K562 (cell line): ENCODE measurements around the gene CAPN12. TPM values are rescaled to one million over a fixed set of nuclear protein-coding genes. Genes with fewer than 3 reads are reported as not detected.

Source experiments
- ATAC-seq: fragments of 200-7000 bp; cut with Tn5 transposase; 3 replicates; pipeline ENCODE4 v1.9.1; 2020; ENCODE audit warnings: moderate library complexity
- BruUV-seq: library from RNA; stranded (reverse); fragments of 400-500 nt; replicated peaks from 2 replicates; lab custom pipeline; 2021; lab: Mats Ljungman, UMichigan
- CTCF ChIA-PET: fragments of 300-600 bp; formaldehyde crosslinking; extraction: SDS; loops from one replicate; lab custom pipeline; 2021; ENCODE audit warnings: low intra/inter-chr PET ratio; lab: Yijun Ruan, JAX
- POLR2A ChIA-PET: fragments of 300-600, 350-650 bp; sonication (Branson Sonifier 250); formaldehyde crosslinking; extraction: SDS; loops from one replicate; lab custom pipeline; 2021; ENCODE audit warnings: antibody characterized with exemption, inconsistent platforms; lab: Yijun Ruan, JAX
- DNase-seq, 4 experiments: peaks; one replicate each; pipeline versions ENCODE4 v3.0.0 to v3.0.0-alpha.2; 2011 to 2018; ENCODE audit warnings: low spot score in 3 of 4, mixed read lengths in 3 of 4; ENCODE audit errors: extremely low read depth in 1 of 4
- FAIRE-seq: peaks from 2 replicates; lab custom pipeline; 2011; peaks lifted over from hg19 to GRCh38; lab: Jason Lieb, UNC
- H2AFZ ChIP-seq: 2 replicates; pipeline ENCODE4 v1.6.0; 2011; ENCODE audit warnings: low read depth, low read length, control low read depth, inconsistent platforms
- H3K27ac ChIP-seq: fragments of 200-600 bp; 3 replicates; pipeline ENCODE4 v1.8.0; 2011; ENCODE audit warnings: low read depth, mild to moderate bottlenecking, control low read depth, inconsistent platforms, low read length, moderate library complexity, mixed read lengths; ENCODE audit errors: extremely low read depth
- H3K27me3 ChIP-seq, 2 experiments: fragments of 300-600 bp in 1 of 2; 2 replicates in 1 of 2; 3 replicates in 1 of 2; pipeline versions ENCODE4 v1.6.0 to v1.8.0; 2011; ENCODE audit warnings: inconsistent platforms in 2 of 2, low read length in 2 of 2, mild to moderate bottlenecking in 1 of 2, mixed read lengths in 1 of 2, moderate library complexity in 1 of 2; ENCODE audit not compliant: control insufficient read depth in 2 of 2, insufficient read depth in 2 of 2
- H3K36me3 ChIP-seq: fragments of 300-600 bp; 3 replicates; pipeline ENCODE4 v1.8.0; 2011; ENCODE audit warnings: mild to moderate bottlenecking, low read length, inconsistent platforms; ENCODE audit not compliant: control insufficient read depth, insufficient read depth
- H3K4me1 ChIP-seq, 2 experiments: fragments of 200-600 bp in 1 of 2; replicated peaks in 1 of 2; 2 replicates in 1 of 2; 3 replicates in 1 of 2; pipeline versions ENCODE4 v1.5.1 to v1.8.0; 2011; ENCODE audit warnings: inconsistent platforms in 2 of 2, low read length in 2 of 2, mild to moderate bottlenecking in 1 of 2, mixed read lengths in 1 of 2, moderate library complexity in 1 of 2; ENCODE audit not compliant: control insufficient read depth in 2 of 2, insufficient read depth in 2 of 2
- H3K4me2 ChIP-seq: 2 replicates; pipeline ENCODE4 v1.6.1; 2011; ENCODE audit warnings: low read length, control low read depth, inconsistent platforms, mixed read lengths; ENCODE audit not compliant: insufficient read depth
- H3K4me3 ChIP-seq: fragments of 200-600 bp; sonication (generic), shearing (Covaris generic); 2 replicates; pipeline ENCODE4 v1.5.1; 2016; ENCODE audit warnings: control low read depth, inconsistent platforms
- H3K79me2 ChIP-seq: fragments of 200-600 bp; 3 replicates; pipeline ENCODE4 v1.8.0; 2011; ENCODE audit warnings: low read length, inconsistent platforms; ENCODE audit not compliant: control insufficient read depth, insufficient read depth
- H3K9ac ChIP-seq, 2 experiments: 2 replicates each; pipeline versions ENCODE4 v1.6.0 to v1.6.1; 2011; ENCODE audit warnings: low read depth in 2 of 2, low read length in 2 of 2, control low read depth in 1 of 2, inconsistent platforms in 1 of 2, mild to moderate bottlenecking in 1 of 2, mixed read lengths in 1 of 2; ENCODE audit not compliant: insufficient read depth in 1 of 2
- H3K9me1 ChIP-seq: one replicate; pipeline ENCODE4 v1.6.0; 2011; ENCODE audit warnings: inconsistent platforms, mild to moderate bottlenecking, low read length, moderate library complexity; ENCODE audit not compliant: control insufficient read depth, insufficient read depth
- H3K9me3 ChIP-seq: replicated peaks from 2 replicates; pipeline ENCODE4 v1.5.1; 2011; ENCODE audit warnings: low read depth, low read length, inconsistent platforms; ENCODE audit not compliant: control insufficient read depth, insufficient read depth
- H4K20me1 ChIP-seq: replicated peaks from 2 replicates; pipeline ENCODE4 v1.6.1; 2011; ENCODE audit warnings: low read length, inconsistent platforms, mixed read lengths; ENCODE audit not compliant: control insufficient read depth, insufficient read depth
- BRD9 ChIP-seq: fragments of 450-650 bp; IDR thresholded peaks from 2 replicates; pipeline ENCODE4 v1.6.1; 2018; ENCODE audit warnings: low read depth; ENCODE audit not compliant: partially characterized antibody
- HEY1 ChIP-seq: fragments of 250-450 bp; sonication (Bioruptor Pico); IDR thresholded peaks from 2 replicates; pipeline ENCODE4 v1.5.0; 2020; ENCODE audit warnings: mild to moderate bottlenecking, moderate library complexity, borderline replicate concordance
- HMGN3 ChIP-seq: IDR thresholded peaks from 2 replicates; pipeline ENCODE4 v1.6.1; 2011; ENCODE audit warnings: borderline replicate concordance, low read depth, mild to moderate bottlenecking, mixed read lengths, low read length; ENCODE audit not compliant: insufficient read length; ENCODE audit errors: extremely low read depth
- LARP7 ChIP-seq: fragments of 450-650 bp; IDR thresholded peaks from 2 replicates; pipeline ENCODE4 v1.6.1; 2016
- MECOM ChIP-seq: fragments of 250-450 bp; sonication (Bioruptor Pico); IDR thresholded peaks from 2 replicates; pipeline ENCODE4 v1.8.0; 2022; ENCODE audit warnings: inconsistent platforms
- PCBP2 ChIP-seq: fragments of 200-400 bp; formaldehyde crosslinking; IDR thresholded peaks from 2 replicates; pipeline ENCODE4 v1.6.1; 2018; ENCODE audit warnings: low read length, low read depth, mild to moderate bottlenecking, moderate library complexity; ENCODE audit not compliant: poor library complexity, severe bottlenecking
- POLR2A ChIP-seq: fragments of 450-650 bp; conservative IDR thresholded peaks from 2 replicates; pipeline ENCODE4 v1.6.1; 2016
- PTBP1 ChIP-seq: fragments of 200-400 bp; formaldehyde crosslinking; IDR thresholded peaks from 2 replicates; pipeline ENCODE4 v1.6.1; 2017; ENCODE audit warnings: low read depth, low read length
- RBM39 ChIP-seq: fragments of 200-400 bp; formaldehyde crosslinking; optimal IDR thresholded peaks from 2 replicates; pipeline ENCODE3; 2018; ENCODE audit warnings: low read depth, low read length
- SMAD1 ChIP-seq: fragments of 150-350 bp; IDR thresholded peaks from 2 replicates; pipeline ENCODE4 v1.6.1; 2014; ENCODE audit warnings: low read length, low read depth; ENCODE audit not compliant: partially characterized antibody
- TFAM ChIP-seq: fragments of 250-450 bp; sonication (Bioruptor Pico); conservative IDR thresholded peaks from 2 replicates; pipeline ENCODE4 v1.5.0; 2021; ENCODE audit warnings: mild to moderate bottlenecking, moderate library complexity
- ZNF232 ChIP-seq: sonication (generic); formaldehyde crosslinking; IDR thresholded peaks from 2 replicates; pipeline ENCODE4 v1.8.0; 2022; ENCODE audit warnings: mild to moderate bottlenecking, missing genetic modification reagents
- ZNF766 ChIP-seq: fragments of 200-800 bp; sonication (Bioruptor generic); conservative IDR thresholded peaks from 2 replicates; pipeline ENCODE4 v1.6.1; 2016; ENCODE audit warnings: missing genetic modification characterization, missing compliant biosample characterization
- WGBS: fragments of 100-300 bp; shearing (Covaris generic); methylation state at CpG from one replicate; pipeline ENCODE4 v1.1.6; 2016; ENCODE audit warnings: low coverage, mixed read lengths; ENCODE audit not compliant: insufficient coverage; ENCODE audit errors: missing lambda C conversion rate; 5-methylcytosine and 5-hydroxymethylcytosine counted together
- in situ Hi-C: fragments of 300-500 bp; cut with MboI; formaldehyde crosslinking; loops from 4 replicates; pipeline ENCODE4 v1.15.0; 2018; ENCODE audit warnings: inconsistent platforms, mixed read lengths
- intact Hi-C: fragments of 100-400 bp; cut with micrococcal nuclease; formaldehyde crosslinking; loops from 2 replicates; pipeline ENCODE4 v1.14.2; 2022
- polyA plus RNA-seq, 8 experiments: library from polyadenylated mRNA; depleted of rRNA in 4 of 8; stranded (reverse) in 5 of 8; unstranded in 3 of 8; fragments of >200 nt; fragmentation: Nextera tagmentation in 2 of 8; fragmentation: Illumina TruSeq in 1 of 8; extraction: Ambion mirVana in 2 of 8; extraction: Trizol in 1 of 8; gene quantifications; 2 replicates each; pipeline versions ENCODE4 v1.2.1 to v1.2.3, GENCODE V29; 2011 to 2014; ENCODE audit warnings: inconsistent platforms in 1 of 8, missing spikeins in 1 of 8
- total RNA-seq, 7 experiments: library from RNA; depleted of rRNA in 6 of 7; stranded (reverse); fragments of >200 nt in 6 of 7; fragmentation: Illumina TruSeq in 2 of 7; extraction: Trizol in 2 of 7; gene quantifications; 2 replicates each; pipeline versions ENCODE4 v1.2.1 to v1.2.3, GENCODE V29; 2011 to 2021; ENCODE audit warnings: low replicate concordance in 1 of 7
- TF ChIP-seq, protein P1 (sequence below): sonication (generic); formaldehyde crosslinking; IDR thresholded peaks from 2 replicates; pipeline ENCODE4 v1.8.0; 2022; ENCODE audit warnings: missing genetic modification reagents, mild to moderate bottlenecking, moderate library complexity, borderline replicate concordance
- TF ChIP-seq, protein P2 (sequence below): fragments of 450-650 bp; formaldehyde crosslinking; IDR thresholded peaks from 2 replicates; pipeline ENCODE4 v1.4.0; 2020; ENCODE audit warnings: mild to moderate bottlenecking
- TF ChIP-seq, protein P3 (sequence below): fragments of 250-450 bp; sonication (Bioruptor Pico); IDR thresholded peaks from 2 replicates; pipeline ENCODE4 v1.5.0; 2020; ENCODE audit warnings: mild to moderate bottlenecking

CAPN12 gene
- total and polyA plus RNA-seq, 9 of the 15 experiments (the other 6 are each of a cell fraction or from before 2014, with no cell fraction given), result 0.83 to 7.0 (median 1.6) TPM

DNA sequence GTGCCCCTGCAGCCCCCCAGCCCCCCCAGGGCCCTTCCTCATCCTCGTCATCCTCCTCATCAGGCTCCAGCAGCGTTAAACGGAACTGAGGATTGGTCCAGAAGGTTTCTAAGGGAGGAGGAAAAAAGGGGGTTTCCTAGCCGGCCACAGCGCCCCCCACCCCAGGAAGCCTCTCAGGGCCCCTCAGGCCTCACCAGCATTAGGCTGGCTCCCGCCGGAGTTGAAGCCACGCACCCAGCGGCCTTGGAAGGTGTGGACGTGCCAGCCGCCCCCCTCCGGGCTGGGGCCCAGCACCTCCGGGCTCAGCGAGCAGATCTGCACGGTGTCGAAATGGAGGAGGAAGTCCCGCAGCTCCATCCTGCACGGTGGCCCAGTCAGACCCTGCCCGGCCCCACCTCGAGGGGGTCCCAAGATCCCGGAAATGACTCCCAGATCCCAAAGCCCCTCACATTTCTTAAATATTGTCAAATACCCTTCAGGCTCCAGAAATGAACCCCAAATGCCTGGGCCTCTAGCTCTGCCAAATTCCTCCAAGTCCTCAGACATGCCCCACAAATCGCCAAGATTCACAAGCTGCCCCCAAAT, 6.9 kb downstream of the CAPN12 start (continued):
- no peak for TF ChIP-seq TFAM (CRISPR knock-in tag)
- TF ChIP-seq, protein P1, sequence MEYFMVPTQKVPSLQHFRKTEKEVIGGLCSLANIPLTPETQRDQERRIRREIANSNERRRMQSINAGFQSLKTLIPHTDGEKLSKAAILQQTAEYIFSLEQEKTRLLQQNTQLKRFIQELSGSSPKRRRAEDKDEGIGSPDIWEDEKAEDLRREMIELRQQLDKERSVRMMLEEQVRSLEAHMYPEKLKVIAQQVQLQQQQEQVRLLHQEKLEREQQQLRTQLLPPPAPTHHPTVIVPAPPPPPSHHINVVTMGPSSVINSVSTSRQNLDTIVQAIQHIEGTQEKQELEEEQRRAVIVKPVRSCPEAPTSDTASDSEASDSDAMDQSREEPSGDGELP (CRISPR knock-in tag), result no peak
- peak; percentile 47 for TF ChIP-seq HMGN3

DNA sequence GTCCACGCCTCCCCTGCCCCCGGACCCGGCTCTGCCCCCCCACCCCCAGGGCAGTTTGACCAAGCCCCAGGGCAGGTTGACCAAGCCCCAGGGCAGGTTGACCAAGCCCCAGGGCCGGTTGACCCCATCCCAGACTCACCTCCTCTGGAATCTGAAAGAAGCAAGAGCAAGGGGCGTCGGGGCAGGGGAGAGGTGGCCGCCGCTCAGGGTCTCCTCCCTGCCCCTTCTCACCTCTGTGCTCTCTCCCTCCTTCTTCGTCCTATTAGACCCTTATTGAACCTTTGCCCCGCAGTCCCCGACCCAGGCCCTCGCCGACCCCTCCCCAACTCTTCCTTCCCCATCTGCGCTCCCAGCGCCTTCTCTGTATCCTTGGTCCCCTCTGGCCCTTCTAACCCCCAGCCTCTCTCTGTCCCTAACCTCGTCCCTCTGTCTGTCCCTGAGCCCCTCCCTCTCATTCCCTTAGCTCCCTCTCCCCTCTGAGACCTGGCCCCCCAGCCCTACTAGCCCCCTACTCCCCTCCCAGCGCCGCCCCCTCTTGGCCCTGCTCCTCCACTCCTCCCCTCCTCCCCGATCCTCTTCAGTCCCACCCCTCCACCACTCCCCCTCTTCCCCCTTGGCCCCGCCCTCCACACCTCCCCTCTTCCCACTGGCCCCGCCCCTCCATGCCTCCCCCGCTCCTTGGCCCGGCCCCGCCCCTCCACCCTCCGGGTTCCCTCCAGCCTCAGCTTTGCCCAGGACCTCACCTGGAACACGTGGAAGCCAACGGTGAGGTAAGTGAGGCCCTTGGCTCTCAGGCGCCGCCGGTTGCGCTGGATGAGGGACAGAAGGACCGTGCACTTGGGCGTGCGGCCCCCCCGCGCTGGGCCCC, 7.6 kb downstream of the CAPN12 start:
- peak overlapping the region; percentile 50 to 92; a peak in 3 of 4 replicates for H3K9ac ChIP-seq
- FAIRE-seq, result peak; percentile 74
- CTCF ChIA-PET, result no interaction called here
- peaks cover 8% of the 10 kb centered on the region; the same call in 1 of the 3 replicates for H3K36me3 ChIP-seq
- H3K9me3 ChIP-seq, result no peaks in the 10 kb centered on the region
- peaks cover 19 to 58% of the 10 kb centered on the region in 2 experiments; a peak in 4 of 5 replicates for H3K4me1 ChIP-seq
- 0 out of 2 replicates have a peak, but pooled peaks cover 3% of the 10 kb centered on the region for H4K20me1 ChIP-seq
- intact Hi-C loops (loop anchor here (5.0 to 10.0 kb wide), 3 partner anchors 96 to 198 kb away; partner anchors contain the start of genes ECH1, MRPS12 and SARS2), in situ Hi-C loops (no loop called here)
- H3K27me3 ChIP-seq, result no peaks in the 10 kb centered on the region
- 18% methylated on average over 19 of the region's 36 CpGs for WGBS
- peak; percentile 75 for ATAC-seq
- BruUV-seq, result no TSS peak
- H3K79me2 ChIP-seq, result peaks cover 8% of the 10 kb centered on the region; the same call in 1 of the 3 replicates
- H3K9me1 ChIP-seq, result no peaks in the 10 kb centered on the region
- peak overlapping the region; percentile 73; the same call in 1 of the 2 replicates for H3K4me2 ChIP-seq
- POLR2A ChIA-PET, result interaction anchor here (0.6 kb wide), 1 partner anchor 113 kb away, joined by 4 read pairs; the partner anchor contains the start of gene HNRNPL
- DNase-seq, result peak; percentile 90 to 99 (median 98)
- H3K27ac ChIP-seq, result peak overlapping the region; percentile 66; the same call in 2 of the 3 replicates
- peak overlapping the region; percentile 49 for H3K4me3 ChIP-seq
- H2AFZ ChIP-seq, result peak overlapping the region; percentile 83
- TF ChIP-seq, protein P2, sequence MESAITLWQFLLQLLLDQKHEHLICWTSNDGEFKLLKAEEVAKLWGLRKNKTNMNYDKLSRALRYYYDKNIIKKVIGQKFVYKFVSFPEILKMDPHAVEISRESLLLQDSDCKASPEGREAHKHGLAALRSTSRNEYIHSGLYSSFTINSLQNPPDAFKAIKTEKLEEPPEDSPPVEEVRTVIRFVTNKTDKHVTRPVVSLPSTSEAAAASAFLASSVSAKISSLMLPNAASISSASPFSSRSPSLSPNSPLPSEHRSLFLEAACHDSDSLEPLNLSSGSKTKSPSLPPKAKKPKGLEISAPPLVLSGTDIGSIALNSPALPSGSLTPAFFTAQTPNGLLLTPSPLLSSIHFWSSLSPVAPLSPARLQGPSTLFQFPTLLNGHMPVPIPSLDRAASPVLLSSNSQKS (CRISPR knock-in tag), result no peak
- no peak for TF ChIP-seq POLR2A
- no peak for TF ChIP-seq ZNF766
- TF ChIP-seq RBM39, result no peak
- TF ChIP-seq PCBP2, result no peak
- TF ChIP-seq HEY1 (CRISPR knock-in tag), result no peak
- TF ChIP-seq, protein P3, sequence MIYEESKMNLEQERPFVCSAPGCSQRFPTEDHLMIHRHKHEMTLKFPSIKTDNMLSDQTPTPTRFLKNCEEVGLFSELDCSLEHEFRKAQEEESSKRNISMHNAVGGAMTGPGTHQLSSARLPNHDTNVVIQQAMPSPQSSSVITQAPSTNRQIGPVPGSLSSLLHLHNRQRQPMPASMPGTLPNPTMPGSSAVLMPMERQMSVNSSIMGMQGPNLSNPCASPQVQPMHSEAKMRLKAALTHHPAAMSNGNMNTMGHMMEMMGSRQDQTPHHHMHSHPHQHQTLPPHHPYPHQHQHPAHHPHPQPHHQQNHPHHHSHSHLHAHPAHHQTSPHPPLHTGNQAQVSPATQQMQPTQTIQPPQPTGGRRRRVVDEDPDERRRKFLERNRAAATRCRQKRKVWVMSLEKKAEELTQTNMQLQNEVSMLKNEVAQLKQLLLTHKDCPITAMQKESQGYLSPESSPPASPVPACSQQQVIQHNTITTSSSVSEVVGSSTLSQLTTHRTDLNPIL (CRISPR knock-in tag), result no peak
- TF ChIP-seq PTBP1, result no peak
- peak; percentile 67; the same call in 1 of the 2 replicates for TF ChIP-seq LARP7
- no peak for TF ChIP-seq BRD9
- TF ChIP-seq ZNF232, result no peak
- TF ChIP-seq SMAD1, result no peak
- no peak for TF ChIP-seq MECOM (CRISPR knock-in tag)
